GM23248 (cell line): Measurements from ENCODE around the gene EML6.

Experiments
- EZH2 ChIP-seq: fragments of 200-600 bp; sonication (generic); IDR thresholded peaks from 2 replicates; pipeline ENCODE4 v1.6.1; 2018; ENCODE audit warnings: antibody characterized with exemption, mild to moderate bottlenecking; ENCODE audit not compliant: insufficient read depth, poor library complexity, severe bottlenecking
- EZH2phosphoT487 ChIP-seq: fragments of 200-600 bp; sonication (generic); IDR thresholded peaks from 2 replicates; pipeline ENCODE4 v1.6.1; 2018; ENCODE audit warnings: antibody characterized with exemption, moderate library complexity, mild to moderate bottlenecking, low read depth; ENCODE audit not compliant: insufficient read depth

DNA sequence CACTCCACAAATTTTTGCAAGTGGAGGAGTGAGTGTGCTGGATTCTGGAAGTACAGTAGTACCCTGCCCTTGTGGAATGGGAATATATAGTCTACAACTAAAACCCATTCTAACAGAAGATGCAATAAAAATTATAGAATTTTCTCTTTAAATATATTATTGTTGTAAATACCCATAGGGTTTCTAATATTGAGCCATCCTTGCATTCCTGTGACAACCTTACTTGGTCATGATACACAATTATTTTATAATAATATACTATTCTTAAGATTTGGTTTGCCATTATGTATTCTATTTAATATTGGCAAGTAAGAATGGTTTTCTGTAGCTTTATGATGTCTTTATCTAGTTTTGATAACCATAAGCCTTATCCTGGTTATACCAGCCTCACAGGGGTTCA is 52.2 kb downstream of the EML6 start:
- no peak for TF ChIP-seq EZH2
- TF ChIP-seq EZH2phosphoT487 = no peak
